HL-60 (cell line): ENCODE data around the gene TIGD3.

Experiments used
- GABPA ChIP-seq: IDR thresholded peaks from 2 replicates; pipeline ENCODE4 v1.6.1; 2012; ENCODE audit warnings: low read depth
- POLR2AphosphoS5 ChIP-seq: IDR thresholded peaks from 2 replicates; pipeline ENCODE4 v1.6.1; 2012; ENCODE audit warnings: low read depth
- SPI1 ChIP-seq: IDR thresholded peaks from 2 replicates; pipeline ENCODE4 v1.6.1; 2012; ENCODE audit warnings: low read depth, mild to moderate bottlenecking, borderline replicate concordance
- TF ChIP-seq, protein P1 (sequence below): IDR thresholded peaks from one replicate; pipeline ENCODE4 v1.5.1; 2011; ENCODE audit warnings: low read length, control low read depth, inconsistent platforms; ENCODE audit not compliant: insufficient read depth
- TF ChIP-seq, protein P2 (sequence below): IDR thresholded peaks from 2 replicates; pipeline ENCODE4 v1.6.1; 2012; ENCODE audit warnings: low read depth; ENCODE audit not compliant: insufficient replicate concordance

DNA sequence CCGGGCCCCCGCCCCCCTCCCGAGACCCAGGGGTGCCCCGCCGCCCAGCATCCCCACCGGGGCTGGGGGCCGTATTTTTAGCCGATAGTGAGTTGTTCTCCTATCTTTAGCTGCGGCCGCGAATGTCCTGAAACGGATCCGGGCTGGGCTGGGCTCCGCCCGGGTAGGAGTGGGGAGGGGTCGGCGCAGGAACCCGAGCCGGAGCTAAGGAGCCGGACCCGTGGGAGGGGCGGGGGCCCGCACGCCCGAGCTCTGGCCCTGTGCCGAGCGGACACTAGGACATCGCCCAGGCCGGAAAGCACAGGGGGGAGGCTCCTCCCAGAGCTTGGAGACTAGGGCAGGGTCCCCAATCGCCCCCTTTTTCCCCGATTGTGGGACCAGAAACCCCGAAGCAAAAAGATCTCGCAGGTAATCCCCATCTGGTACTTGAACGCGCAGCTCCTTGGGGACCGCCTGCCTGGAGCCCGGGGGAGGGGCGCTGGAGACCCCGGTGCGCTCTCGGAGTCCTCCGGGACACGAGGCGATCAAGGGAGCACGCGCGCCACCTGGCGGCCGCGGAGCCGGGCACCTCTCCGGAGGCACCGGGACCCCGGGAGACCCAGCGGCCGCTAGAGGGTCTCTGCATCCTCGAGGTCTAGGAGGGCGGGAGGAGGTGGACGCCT is 39.2 kb upstream of the TIGD3 start:
- TF ChIP-seq, protein P1, sequence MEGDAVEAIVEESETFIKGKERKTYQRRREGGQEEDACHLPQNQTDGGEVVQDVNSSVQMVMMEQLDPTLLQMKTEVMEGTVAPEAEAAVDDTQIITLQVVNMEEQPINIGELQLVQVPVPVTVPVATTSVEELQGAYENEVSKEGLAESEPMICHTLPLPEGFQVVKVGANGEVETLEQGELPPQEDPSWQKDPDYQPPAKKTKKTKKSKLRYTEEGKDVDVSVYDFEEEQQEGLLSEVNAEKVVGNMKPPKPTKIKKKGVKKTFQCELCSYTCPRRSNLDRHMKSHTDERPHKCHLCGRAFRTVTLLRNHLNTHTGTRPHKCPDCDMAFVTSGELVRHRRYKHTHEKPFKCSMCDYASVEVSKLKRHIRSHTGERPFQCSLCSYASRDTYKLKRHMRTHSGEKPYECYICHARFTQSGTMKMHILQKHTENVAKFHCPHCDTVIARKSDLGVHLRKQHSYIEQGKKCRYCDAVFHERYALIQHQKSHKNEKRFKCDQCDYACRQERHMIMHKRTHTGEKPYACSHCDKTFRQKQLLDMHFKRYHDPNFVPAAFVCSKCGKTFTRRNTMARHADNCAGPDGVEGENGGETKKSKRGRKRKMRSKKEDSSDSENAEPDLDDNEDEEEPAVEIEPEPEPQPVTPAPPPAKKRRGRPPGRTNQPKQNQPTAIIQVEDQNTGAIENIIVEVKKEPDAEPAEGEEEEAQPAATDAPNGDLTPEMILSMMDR: peak; percentile 69
- no peak for TF ChIP-seq POLR2AphosphoS5
- TF ChIP-seq, protein P2, sequence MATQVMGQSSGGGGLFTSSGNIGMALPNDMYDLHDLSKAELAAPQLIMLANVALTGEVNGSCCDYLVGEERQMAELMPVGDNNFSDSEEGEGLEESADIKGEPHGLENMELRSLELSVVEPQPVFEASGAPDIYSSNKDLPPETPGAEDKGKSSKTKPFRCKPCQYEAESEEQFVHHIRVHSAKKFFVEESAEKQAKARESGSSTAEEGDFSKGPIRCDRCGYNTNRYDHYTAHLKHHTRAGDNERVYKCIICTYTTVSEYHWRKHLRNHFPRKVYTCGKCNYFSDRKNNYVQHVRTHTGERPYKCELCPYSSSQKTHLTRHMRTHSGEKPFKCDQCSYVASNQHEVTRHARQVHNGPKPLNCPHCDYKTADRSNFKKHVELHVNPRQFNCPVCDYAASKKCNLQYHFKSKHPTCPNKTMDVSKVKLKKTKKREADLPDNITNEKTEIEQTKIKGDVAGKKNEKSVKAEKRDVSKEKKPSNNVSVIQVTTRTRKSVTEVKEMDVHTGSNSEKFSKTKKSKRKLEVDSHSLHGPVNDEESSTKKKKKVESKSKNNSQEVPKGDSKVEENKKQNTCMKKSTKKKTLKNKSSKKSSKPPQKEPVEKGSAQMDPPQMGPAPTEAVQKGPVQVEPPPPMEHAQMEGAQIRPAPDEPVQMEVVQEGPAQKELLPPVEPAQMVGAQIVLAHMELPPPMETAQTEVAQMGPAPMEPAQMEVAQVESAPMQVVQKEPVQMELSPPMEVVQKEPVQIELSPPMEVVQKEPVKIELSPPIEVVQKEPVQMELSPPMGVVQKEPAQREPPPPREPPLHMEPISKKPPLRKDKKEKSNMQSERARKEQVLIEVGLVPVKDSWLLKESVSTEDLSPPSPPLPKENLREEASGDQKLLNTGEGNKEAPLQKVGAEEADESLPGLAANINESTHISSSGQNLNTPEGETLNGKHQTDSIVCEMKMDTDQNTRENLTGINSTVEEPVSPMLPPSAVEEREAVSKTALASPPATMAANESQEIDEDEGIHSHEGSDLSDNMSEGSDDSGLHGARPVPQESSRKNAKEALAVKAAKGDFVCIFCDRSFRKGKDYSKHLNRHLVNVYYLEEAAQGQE: no peak
- no peak for TF ChIP-seq GABPA
- TF ChIP-seq SPI1: no peak
